HFFc6 (cell line): ENCODE measurements around the gene PAPPA2. TPM values are rescaled to one million over a fixed set of nuclear protein-coding genes. Genes with fewer than 3 reads are reported as not detected.

ENCODE experiments used
- DNase-seq: peaks from one replicate; pipeline ENCODE4 v3.0.0-alpha.2; 2018
- H3K27ac Mint-ChIP-seq: 2 replicates; pipeline ENCODE4 v1.8.0; 2020; ENCODE audit warnings: mild to moderate bottlenecking, mixed read lengths
- H3K27me3 Mint-ChIP-seq: 2 replicates; pipeline ENCODE4 v1.8.0; 2021; ENCODE audit warnings: mild to moderate bottlenecking, moderate library complexity, mixed read lengths; ENCODE audit not compliant: insufficient read depth
- H3K36me3 Mint-ChIP-seq: 2 replicates; pipeline ENCODE4 v1.8.0; 2021; ENCODE audit warnings: low read depth, mixed read lengths
- H3K4me1 Mint-ChIP-seq: 2 replicates; pipeline ENCODE4 v1.8.0; 2020; ENCODE audit warnings: low read depth, mixed read lengths
- H3K4me3 Mint-ChIP-seq: 2 replicates; pipeline ENCODE4 v1.8.0; 2020; ENCODE audit warnings: mild to moderate bottlenecking, moderate library complexity, mixed read lengths
- H3K9me3 Mint-ChIP-seq: 2 replicates; pipeline ENCODE4 v1.8.0; 2020; ENCODE audit warnings: mild to moderate bottlenecking, mixed read lengths
- total RNA-seq, 6 experiments: library from RNA; stranded (reverse); fragmentation: NEBNext Ultra II Directional; extraction: Animal tissue kit (Norgen Biotek cat#: 25700); gene quantifications; 2 replicates in 1 of 6; 3 replicates in 5 of 6; pipeline ENCODE4 v1.2.3, GENCODE V29; 2021
- TF ChIP-seq, protein P1 (sequence below): fragments of 200-600 bp; sonication (generic); IDR thresholded peaks from 2 replicates; pipeline ENCODE4 v1.5.0; 2021; ENCODE audit warnings: antibody characterized with exemption, mild to moderate bottlenecking

Gene PAPPA2
- total RNA-seq, 6 experiments from 2014 or later = 0.16 to 1.1 (median 0.42) TPM

DNA sequence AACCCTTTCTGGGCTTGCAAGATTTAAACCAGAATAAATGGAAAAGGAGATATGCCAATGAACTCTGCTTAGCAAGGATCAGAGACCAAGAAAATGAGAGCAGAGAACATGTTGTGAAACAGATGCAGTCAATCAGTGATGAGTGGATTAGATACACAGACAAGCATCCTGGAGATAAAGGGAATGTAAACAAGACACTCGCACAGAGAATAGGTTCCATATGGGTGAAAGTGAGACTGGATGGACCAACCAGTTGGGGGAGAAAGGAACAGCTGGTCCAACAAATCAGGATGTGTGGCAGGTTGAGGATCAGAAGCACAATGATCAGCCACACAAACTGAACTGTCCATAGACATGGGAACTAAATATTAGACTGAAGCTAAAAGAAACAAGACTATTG, 363.3 kb downstream of the PAPPA2 start:
- no peaks in the 10 kb centered on the region; the same call in 1 of the 2 replicates for H3K27me3 Mint-ChIP-seq
- DNase-seq = no peak

DNA sequence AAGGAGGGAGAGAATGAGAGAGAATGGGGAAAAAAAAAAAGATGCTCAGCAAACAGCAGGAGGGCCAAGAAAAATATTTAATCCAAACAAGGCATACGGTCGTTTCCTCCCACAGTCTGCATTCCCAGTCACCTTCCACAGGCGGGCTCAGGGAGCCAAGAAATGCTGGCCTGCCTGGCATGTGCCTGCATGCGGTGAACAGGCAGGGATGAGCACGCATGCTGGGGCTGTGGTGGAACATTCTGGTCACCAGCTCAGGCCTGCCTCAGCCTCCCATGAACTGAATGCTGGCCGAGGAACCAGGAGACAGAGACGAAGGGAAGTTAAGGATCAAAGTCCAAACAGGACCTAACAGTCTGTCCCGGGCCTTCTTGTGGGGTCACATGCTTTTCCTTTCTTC, 366.3 kb downstream of the PAPPA2 start:
- peaks cover 2% of the 10 kb centered on the region for H3K27me3 Mint-ChIP-seq
- TF ChIP-seq, protein P1, sequence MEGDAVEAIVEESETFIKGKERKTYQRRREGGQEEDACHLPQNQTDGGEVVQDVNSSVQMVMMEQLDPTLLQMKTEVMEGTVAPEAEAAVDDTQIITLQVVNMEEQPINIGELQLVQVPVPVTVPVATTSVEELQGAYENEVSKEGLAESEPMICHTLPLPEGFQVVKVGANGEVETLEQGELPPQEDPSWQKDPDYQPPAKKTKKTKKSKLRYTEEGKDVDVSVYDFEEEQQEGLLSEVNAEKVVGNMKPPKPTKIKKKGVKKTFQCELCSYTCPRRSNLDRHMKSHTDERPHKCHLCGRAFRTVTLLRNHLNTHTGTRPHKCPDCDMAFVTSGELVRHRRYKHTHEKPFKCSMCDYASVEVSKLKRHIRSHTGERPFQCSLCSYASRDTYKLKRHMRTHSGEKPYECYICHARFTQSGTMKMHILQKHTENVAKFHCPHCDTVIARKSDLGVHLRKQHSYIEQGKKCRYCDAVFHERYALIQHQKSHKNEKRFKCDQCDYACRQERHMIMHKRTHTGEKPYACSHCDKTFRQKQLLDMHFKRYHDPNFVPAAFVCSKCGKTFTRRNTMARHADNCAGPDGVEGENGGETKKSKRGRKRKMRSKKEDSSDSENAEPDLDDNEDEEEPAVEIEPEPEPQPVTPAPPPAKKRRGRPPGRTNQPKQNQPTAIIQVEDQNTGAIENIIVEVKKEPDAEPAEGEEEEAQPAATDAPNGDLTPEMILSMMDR = no peak
- DNase-seq = no peak
- peaks cover 5% of the 10 kb centered on the region; the same call in 1 of the 2 replicates for H3K36me3 Mint-ChIP-seq
- no peak overlapping the region for H3K4me3 Mint-ChIP-seq
- peaks cover 37% of the 10 kb centered on the region for H3K9me3 Mint-ChIP-seq
- no peaks in the 10 kb centered on the region for H3K4me1 Mint-ChIP-seq
- no peak overlapping the region for H3K27ac Mint-ChIP-seq

More for the DNA sequence above, 363.3 kb downstream of the PAPPA2 start:
- Mint-ChIP-seq H3K9me3 (peaks cover 34% of the 10 kb centered on the region), H3K27ac (no peak overlapping the region), H3K4me3 (no peak overlapping the region), H3K4me1 (no peaks in the 10 kb centered on the region), H3K36me3 (peaks cover 5% of the 10 kb centered on the region; the same call in 1 of the 2 replicates)
- TF ChIP-seq, protein P1 = no peak

DNA sequence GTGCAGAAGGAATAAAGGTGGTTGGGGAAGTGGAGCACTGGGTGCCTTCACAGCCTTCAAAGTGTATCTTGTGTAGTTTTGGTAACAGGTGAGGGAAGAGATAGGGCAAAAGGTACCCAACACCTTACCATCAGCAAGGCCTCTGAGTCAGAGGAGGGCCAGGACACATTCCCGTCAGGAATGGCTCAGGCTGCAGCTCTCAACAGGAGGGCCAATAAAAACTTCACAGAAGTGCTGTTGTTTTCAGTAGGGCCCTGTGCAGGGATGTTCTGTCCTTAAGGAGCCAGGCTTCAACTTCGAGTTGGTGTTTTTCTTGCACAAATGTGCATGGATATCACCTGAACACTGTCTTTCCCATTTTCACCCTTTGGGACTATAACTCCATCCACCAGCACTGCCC, 368.2 kb downstream of the PAPPA2 start:
- no peak overlapping the region for H3K27ac Mint-ChIP-seq
- H3K9me3 Mint-ChIP-seq = peaks cover 29% of the 10 kb centered on the region
- no peak for DNase-seq
- peaks cover 5% of the 10 kb centered on the region; the same call in 1 of the 2 replicates for H3K36me3 Mint-ChIP-seq
- TF ChIP-seq, protein P1 = no peak
- peaks cover 2% of the 10 kb centered on the region for H3K27me3 Mint-ChIP-seq
- no peak overlapping the region for H3K4me3 Mint-ChIP-seq
- no peaks in the 10 kb centered on the region for H3K4me1 Mint-ChIP-seq

DNA sequence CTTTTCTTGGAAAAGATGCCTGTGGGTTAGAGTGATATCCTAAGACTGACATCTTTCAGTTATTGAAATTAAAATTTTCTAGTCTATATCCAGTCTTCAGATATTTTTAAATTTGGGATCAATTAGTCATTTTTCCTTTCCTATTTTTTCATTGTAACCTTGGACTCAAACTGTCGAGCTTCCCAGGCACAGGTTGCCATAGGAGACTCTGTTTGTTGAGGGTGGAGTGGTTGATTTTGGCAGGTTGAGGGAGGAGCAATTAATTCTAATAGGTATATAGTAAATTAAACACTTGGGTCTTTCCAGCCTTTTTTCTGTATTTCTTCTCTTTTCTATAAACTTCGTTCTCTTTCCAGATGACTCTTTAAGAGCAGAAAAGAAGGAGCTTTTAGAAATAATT, 374.7 kb downstream of the PAPPA2 start:
- no peaks in the 10 kb centered on the region for H3K27me3 Mint-ChIP-seq
- TF ChIP-seq, protein P1 = no peak
- H3K4me1 Mint-ChIP-seq = no peaks in the 10 kb centered on the region
- H3K9me3 Mint-ChIP-seq = peaks cover 32% of the 10 kb centered on the region
- no peaks in the 10 kb centered on the region for H3K36me3 Mint-ChIP-seq
- DNase-seq = no peak
- no peak overlapping the region for H3K27ac Mint-ChIP-seq
- no peak overlapping the region for H3K4me3 Mint-ChIP-seq

GRCh38 chr1:176838276-176838995, 375.5 kb downstream of the PAPPA2 start:
- no peak overlapping the region for H3K27ac Mint-ChIP-seq
- peaks cover 26% of the 10 kb centered on the region for H3K9me3 Mint-ChIP-seq
- no peaks in the 10 kb centered on the region for H3K36me3 Mint-ChIP-seq
- H3K4me3 Mint-ChIP-seq = no peak overlapping the region
- no peaks in the 10 kb centered on the region for H3K4me1 Mint-ChIP-seq
- no peak for DNase-seq
- H3K27me3 Mint-ChIP-seq = no peaks in the 10 kb centered on the region
- TF ChIP-seq, protein P1 = no peak
